Osteocyte (in vitro differentiated cells): ENCODE results near the gene DDX55. TPM values are rescaled to one million over a fixed set of nuclear protein-coding genes. Genes with fewer than 3 reads are reported as not detected.

ENCODE experiments used
- DNase-seq: peaks from one replicate; pipeline ENCODE4 v3.0.0; 2021; ENCODE audit warnings: mixed read lengths; ENCODE audit not compliant: unreplicated experiment; ENCODE audit errors: extremely low spot score
- H3K27ac Mint-ChIP-seq: one replicate; pipeline ENCODE4 v1.8.0; 2021; ENCODE audit warnings: mild to moderate bottlenecking, mixed read lengths; ENCODE audit not compliant: unreplicated experiment
- H3K27me3 Mint-ChIP-seq: one replicate; pipeline ENCODE4 v1.8.0; 2021; ENCODE audit warnings: mixed read lengths; ENCODE audit not compliant: unreplicated experiment
- H3K36me3 Mint-ChIP-seq: one replicate; pipeline ENCODE4 v1.8.0; 2021; ENCODE audit warnings: mixed read lengths; ENCODE audit not compliant: unreplicated experiment
- H3K4me1 Mint-ChIP-seq: one replicate; pipeline ENCODE4 v1.8.0; 2021; ENCODE audit warnings: mixed read lengths; ENCODE audit not compliant: unreplicated experiment
- H3K4me3 Mint-ChIP-seq: one replicate; pipeline ENCODE4 v1.8.0; 2021; ENCODE audit warnings: mild to moderate bottlenecking, moderate library complexity, mixed read lengths; ENCODE audit not compliant: unreplicated experiment
- H3K9me3 Mint-ChIP-seq: one replicate; pipeline ENCODE4 v1.8.0; 2021; ENCODE audit warnings: mixed read lengths; ENCODE audit not compliant: unreplicated experiment
- total RNA-seq: library from RNA; stranded (reverse); gene quantifications from 2 replicates; pipeline ENCODE4 v1.2.1, GENCODE V29; 2021
- TF ChIP-seq, protein P1 (sequence below): fragments of 200-600 bp; sonication (generic); IDR thresholded peaks from 2 replicates; pipeline ENCODE4 v1.5.0; 2021; ENCODE audit warnings: antibody characterized with exemption, mild to moderate bottlenecking, moderate library complexity

Gene DDX55
- total RNA-seq, 1 donor from 2014 or later = 21.6 TPM

DNA sequence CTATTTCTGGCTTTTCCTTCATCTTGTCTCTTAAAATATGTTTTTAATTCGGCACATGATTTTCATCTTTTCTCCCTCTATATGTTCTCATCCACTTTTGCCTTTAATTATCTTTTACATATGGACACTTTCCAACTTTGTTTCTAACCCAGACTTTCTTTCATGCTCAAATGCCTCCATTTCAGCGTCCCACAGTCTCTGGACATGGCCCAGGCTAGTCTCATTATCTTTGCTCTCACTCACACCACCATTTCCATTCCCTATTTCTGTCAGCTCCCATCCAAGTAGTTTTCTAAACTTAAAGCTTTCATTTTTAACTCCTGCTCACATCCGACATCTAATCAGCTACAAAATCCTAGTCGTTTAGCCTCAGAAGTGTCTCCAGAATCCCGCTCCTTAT lies 46.5 kb downstream of the DDX55 start:
- H3K36me3 Mint-ChIP-seq = peaks cover 24% of the 10 kb centered on the region
- TF ChIP-seq, protein P1, sequence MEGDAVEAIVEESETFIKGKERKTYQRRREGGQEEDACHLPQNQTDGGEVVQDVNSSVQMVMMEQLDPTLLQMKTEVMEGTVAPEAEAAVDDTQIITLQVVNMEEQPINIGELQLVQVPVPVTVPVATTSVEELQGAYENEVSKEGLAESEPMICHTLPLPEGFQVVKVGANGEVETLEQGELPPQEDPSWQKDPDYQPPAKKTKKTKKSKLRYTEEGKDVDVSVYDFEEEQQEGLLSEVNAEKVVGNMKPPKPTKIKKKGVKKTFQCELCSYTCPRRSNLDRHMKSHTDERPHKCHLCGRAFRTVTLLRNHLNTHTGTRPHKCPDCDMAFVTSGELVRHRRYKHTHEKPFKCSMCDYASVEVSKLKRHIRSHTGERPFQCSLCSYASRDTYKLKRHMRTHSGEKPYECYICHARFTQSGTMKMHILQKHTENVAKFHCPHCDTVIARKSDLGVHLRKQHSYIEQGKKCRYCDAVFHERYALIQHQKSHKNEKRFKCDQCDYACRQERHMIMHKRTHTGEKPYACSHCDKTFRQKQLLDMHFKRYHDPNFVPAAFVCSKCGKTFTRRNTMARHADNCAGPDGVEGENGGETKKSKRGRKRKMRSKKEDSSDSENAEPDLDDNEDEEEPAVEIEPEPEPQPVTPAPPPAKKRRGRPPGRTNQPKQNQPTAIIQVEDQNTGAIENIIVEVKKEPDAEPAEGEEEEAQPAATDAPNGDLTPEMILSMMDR = no peak
- no peaks in the 10 kb centered on the region for H3K4me1 Mint-ChIP-seq
- DNase-seq = no peak
- H3K4me3 Mint-ChIP-seq = no peak overlapping the region
- no peak overlapping the region for H3K27ac Mint-ChIP-seq
- no peaks in the 10 kb centered on the region for H3K27me3 Mint-ChIP-seq
- H3K9me3 Mint-ChIP-seq = no peaks in the 10 kb centered on the region

DNA sequence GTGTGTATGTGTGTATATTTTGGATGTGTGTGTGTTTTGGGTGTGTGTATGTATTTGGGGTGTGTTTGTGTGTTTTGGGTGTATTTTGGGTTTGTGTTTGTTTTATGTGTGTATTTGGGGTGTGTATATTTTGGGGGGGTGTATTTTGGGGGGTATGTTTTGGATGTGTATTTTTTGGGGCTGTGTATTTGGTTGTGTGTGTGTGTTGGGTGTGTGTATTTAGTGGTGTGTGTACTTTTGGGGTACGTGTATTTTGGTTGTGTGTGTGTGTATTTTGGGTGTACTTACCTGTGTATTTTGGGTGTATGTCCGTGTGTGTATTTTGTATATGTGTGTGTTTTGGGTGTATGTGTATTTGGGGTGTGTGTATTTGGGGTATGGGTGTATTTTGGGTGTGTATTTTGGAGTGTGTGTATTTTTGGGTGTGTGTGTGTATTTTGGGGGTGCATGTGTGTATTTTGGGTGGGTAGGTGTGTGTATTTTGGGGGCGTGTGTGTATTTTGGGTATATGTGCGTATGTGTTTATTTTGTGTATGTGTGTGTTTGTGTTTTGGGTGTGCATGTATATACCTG lies 52.3 kb downstream of the DDX55 start:
- Mint-ChIP-seq H3K4me3 (no peak overlapping the region), H3K27me3 (no peaks in the 10 kb centered on the region), H3K36me3 (peaks cover 25% of the 10 kb centered on the region), H3K9me3 (no peaks in the 10 kb centered on the region), H3K27ac (no peak overlapping the region), H3K4me1 (no peaks in the 10 kb centered on the region)
- DNase-seq = no peak
- TF ChIP-seq, protein P1 = no peak

DNA sequence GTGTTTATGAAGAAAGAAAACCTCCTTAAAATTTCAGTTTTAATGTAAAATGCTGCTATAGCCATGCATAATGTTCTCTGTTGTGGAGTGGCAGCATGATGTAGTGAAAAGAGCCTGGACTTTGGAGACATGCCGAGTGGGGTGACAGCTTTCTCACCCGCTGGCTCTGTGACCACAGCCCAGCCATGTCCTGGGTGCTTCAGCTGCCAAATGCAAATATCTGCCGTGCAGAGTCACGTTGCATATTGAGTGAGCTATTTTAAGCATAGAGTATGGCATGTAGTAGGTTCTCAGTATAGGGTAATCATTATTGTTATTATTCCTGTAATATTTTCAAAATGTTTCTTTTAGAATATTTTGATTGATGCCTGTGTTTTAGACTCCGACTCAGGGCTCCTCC lies 53.5 kb downstream of the DDX55 start:
- Mint-ChIP-seq H3K27ac (no peak overlapping the region), H3K9me3 (no peaks in the 10 kb centered on the region), H3K27me3 (no peaks in the 10 kb centered on the region), H3K36me3 (peaks cover 28% of the 10 kb centered on the region), H3K4me3 (no peak overlapping the region), H3K4me1 (peaks cover 12% of the 10 kb centered on the region)
- TF ChIP-seq, protein P1 = no peak
- DNase-seq = no peak

DNA sequence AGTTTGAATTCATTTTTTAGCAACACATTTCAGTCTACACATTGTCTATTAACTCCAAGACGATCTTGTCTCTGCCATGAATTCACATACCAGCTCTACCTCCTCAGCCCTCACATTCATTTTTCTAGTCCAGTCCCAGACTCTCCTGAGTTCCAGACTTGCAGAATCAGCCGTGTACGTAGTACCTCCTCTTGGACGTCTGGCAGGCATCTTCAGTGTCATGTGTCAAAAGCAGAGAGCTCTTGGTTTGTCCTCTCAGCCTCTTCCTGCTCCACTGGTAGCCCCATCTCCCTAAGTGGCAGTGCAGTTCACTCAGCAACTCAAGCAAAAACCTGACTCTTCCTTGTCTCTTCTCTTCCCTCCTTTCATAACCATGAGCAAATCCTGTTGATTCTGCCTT lies 54.5 kb downstream of the DDX55 start:
- DNase-seq = no peak
- Mint-ChIP-seq H3K4me3 (no peak overlapping the region), H3K36me3 (peaks cover 26% of the 10 kb centered on the region), H3K4me1 (peaks cover 15% of the 10 kb centered on the region), H3K27me3 (no peaks in the 10 kb centered on the region), H3K9me3 (no peaks in the 10 kb centered on the region), H3K27ac (no peak overlapping the region)
- TF ChIP-seq, protein P1 = no peak

DNA sequence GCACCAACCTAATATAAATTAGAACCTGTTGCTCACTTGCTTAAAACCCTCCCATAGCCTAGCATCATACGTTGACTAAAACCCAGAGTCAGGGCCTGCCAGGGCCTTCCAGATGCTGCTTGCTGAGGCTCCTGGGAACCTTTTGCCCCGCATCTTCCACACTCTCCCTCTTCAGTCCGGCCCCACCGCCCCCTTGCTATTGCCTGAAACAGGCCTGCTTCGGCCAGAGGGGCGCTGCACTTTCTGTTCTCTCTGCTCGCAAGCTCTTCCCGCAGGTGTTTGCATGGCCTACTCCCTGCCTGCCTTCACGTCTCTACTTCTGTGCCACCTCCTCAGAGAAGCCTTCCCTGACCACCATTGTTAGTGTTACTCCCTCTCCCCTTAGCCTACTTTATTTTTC lies 55.3 kb downstream of the DDX55 start:
- Mint-ChIP-seq H3K9me3 (no peaks in the 10 kb centered on the region), H3K4me3 (no peak overlapping the region), H3K36me3 (peaks cover 21% of the 10 kb centered on the region), H3K4me1 (peaks cover 15% of the 10 kb centered on the region), H3K27me3 (no peaks in the 10 kb centered on the region), H3K27ac (no peak overlapping the region)
- DNase-seq = no peak
- TF ChIP-seq, protein P1 = no peak
